Measurements from ENCODE around the gene MGAT4A. TPM values are rescaled to one million over a fixed set of nuclear protein-coding genes. Genes with fewer than 3 reads are reported as not detected.

MGAT4A gene
- total and polyA plus RNA-seq, 10 of the 15 experiments (the other 5 are each of a cell fraction or from before 2014, with no cell fraction given): 4.3 to 23.4 (median 13.6) TPM

DNA sequence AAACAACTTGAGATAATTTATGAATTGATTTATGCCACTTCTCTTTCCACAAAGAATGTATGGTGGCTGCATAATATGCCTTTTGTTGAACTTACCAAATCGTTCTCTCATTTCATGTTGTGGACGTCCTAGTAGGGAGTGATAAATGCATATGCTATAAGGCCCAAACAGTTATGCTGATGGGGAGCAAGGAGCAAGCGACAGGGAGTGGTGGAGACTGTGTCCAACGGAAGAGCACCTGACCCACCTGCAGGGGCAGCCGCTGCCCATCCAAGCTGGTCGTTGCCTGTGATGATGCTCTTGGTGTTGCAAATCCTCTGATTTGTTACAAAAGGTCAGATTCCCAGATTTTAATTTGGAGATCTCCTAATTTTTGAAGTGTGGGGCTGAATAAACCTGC is 31.0 kb upstream of the MGAT4A start:
- ChIA-PET RAD21 (ENCODE audit: unreplicated experiment) (interaction anchor here (0.6 to 1.3 kb wide), 2 partner anchors 113 to 303 kb away, joined by 3 to 4 read pairs; no protein-coding TSS in a partner anchor), SMC1A (ENCODE audit: uncharacterized antibody, unreplicated experiment) (no interaction called here), CTCF (no interaction called here), POLR2A (no interaction called here)
- Histone ChIP-seq H3K27me3 (replicated peaks in 1 of 2; ENCODE audit: control insufficient read depth in 2 of 2, insufficient read depth in 2 of 2, low read length in 1 of 2) (no peaks in the 10 kb centered on the region), H3K36me3 (ENCODE audit: control insufficient read depth in 2 of 2, insufficient read depth in 2 of 2, low read length in 1 of 2) (no peaks in the 10 kb centered on the region), H2AFZ (ENCODE audit: control insufficient read depth, low read depth, low read length) (no peak overlapping the region), H3K9ac (ENCODE audit: control insufficient read depth, insufficient read depth, low read length) (no peak overlapping the region), H4K20me1 (ENCODE audit: control insufficient read depth, insufficient read depth) (no peaks in the 10 kb centered on the region), H3K9me3 (replicated peaks; ENCODE audit: control insufficient read depth, insufficient read depth, low read length) (no peaks in the 10 kb centered on the region), H3K79me2 (ENCODE audit: control insufficient read depth, insufficient read depth, low read length) (no peaks in the 10 kb centered on the region), H3K4me2 (ENCODE audit: control insufficient read depth, insufficient read depth) (no peak overlapping the region), H3K4me1 (ENCODE audit: control insufficient read depth, insufficient read depth, low read length) (peaks cover 58% of the 10 kb centered on the region), H3K27ac (ENCODE audit: control insufficient read depth, insufficient read depth) (no peak overlapping the region), H3K4me3 (no peak overlapping the region)
- 59% methylated on average over 6 of the region's 6 CpGs for whole genome bisulfite sequencing (ENCODE audit: insufficient coverage, insufficient replicate concordance, low lambda C conversion rate, missing lambda C conversion rate)
- no peak for DNase-seq (ENCODE audit: low read depth, low spot score)
- FAIRE-seq: no peak
- no peak for ATAC-seq
- intact Hi-C loops (cut with micrococcal nuclease; ENCODE audit: unreplicated experiment) (no loop called here), in situ Hi-C loops (cut with MboI) (no loop called here)
- BruUV-seq (replicated peaks): no TSS peak
- no peak for TF ChIP-seq ZNF622 (IDR thresholded peaks at IDR 0.05)
- no peak for TF ChIP-seq NR2F1 (conservative IDR thresholded peaks at IDR 0.05)
- TF ChIP-seq, protein P1, sequence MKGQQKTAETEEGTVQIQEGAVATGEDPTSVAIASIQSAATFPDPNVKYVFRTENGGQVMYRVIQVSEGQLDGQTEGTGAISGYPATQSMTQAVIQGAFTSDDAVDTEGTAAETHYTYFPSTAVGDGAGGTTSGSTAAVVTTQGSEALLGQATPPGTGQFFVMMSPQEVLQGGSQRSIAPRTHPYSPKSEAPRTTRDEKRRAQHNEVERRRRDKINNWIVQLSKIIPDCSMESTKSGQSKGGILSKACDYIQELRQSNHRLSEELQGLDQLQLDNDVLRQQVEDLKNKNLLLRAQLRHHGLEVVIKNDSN (IDR thresholded peaks at IDR 0.05; ENCODE audit: borderline replicate concordance, extremely low read length, insufficient read depth, low read depth, low read length): no peak
- TF ChIP-seq JUND (IDR thresholded peaks at IDR 0.05; ENCODE audit: low read depth, low read length): no peak
- TF ChIP-seq, protein P2, sequence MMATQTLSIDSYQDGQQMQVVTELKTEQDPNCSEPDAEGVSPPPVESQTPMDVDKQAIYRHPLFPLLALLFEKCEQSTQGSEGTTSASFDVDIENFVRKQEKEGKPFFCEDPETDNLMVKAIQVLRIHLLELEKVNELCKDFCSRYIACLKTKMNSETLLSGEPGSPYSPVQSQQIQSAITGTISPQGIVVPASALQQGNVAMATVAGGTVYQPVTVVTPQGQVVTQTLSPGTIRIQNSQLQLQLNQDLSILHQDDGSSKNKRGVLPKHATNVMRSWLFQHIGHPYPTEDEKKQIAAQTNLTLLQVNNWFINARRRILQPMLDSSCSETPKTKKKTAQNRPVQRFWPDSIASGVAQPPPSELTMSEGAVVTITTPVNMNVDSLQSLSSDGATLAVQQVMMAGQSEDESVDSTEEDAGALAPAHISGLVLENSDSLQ (IDR thresholded peaks at IDR 0.05): no peak
- TF ChIP-seq RB1 (IDR thresholded peaks at IDR 0.05; ENCODE audit: borderline replicate concordance): no peak
- TF ChIP-seq, protein P3, sequence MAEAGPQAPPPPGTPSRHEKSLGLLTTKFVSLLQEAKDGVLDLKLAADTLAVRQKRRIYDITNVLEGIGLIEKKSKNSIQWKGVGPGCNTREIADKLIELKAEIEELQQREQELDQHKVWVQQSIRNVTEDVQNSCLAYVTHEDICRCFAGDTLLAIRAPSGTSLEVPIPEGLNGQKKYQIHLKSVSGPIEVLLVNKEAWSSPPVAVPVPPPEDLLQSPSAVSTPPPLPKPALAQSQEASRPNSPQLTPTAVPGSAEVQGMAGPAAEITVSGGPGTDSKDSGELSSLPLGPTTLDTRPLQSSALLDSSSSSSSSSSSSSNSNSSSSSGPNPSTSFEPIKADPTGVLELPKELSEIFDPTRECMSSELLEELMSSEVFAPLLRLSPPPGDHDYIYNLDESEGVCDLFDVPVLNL (IDR thresholded peaks at IDR 0.05; ENCODE audit: low read depth, low read length): no peak
- TF ChIP-seq SPI1 (IDR thresholded peaks at IDR 0.05; ENCODE audit: borderline replicate concordance, insufficient read depth, low read depth, low read length): no peak
- TF ChIP-seq NFIC (IDR thresholded peaks at IDR 0.05; ENCODE audit: low read depth, low read length): no peak
- TF ChIP-seq POLR2AphosphoS5 (IDR thresholded peaks at IDR 0.05; ENCODE audit: low read length): no peak
- TF ChIP-seq, protein P4, sequence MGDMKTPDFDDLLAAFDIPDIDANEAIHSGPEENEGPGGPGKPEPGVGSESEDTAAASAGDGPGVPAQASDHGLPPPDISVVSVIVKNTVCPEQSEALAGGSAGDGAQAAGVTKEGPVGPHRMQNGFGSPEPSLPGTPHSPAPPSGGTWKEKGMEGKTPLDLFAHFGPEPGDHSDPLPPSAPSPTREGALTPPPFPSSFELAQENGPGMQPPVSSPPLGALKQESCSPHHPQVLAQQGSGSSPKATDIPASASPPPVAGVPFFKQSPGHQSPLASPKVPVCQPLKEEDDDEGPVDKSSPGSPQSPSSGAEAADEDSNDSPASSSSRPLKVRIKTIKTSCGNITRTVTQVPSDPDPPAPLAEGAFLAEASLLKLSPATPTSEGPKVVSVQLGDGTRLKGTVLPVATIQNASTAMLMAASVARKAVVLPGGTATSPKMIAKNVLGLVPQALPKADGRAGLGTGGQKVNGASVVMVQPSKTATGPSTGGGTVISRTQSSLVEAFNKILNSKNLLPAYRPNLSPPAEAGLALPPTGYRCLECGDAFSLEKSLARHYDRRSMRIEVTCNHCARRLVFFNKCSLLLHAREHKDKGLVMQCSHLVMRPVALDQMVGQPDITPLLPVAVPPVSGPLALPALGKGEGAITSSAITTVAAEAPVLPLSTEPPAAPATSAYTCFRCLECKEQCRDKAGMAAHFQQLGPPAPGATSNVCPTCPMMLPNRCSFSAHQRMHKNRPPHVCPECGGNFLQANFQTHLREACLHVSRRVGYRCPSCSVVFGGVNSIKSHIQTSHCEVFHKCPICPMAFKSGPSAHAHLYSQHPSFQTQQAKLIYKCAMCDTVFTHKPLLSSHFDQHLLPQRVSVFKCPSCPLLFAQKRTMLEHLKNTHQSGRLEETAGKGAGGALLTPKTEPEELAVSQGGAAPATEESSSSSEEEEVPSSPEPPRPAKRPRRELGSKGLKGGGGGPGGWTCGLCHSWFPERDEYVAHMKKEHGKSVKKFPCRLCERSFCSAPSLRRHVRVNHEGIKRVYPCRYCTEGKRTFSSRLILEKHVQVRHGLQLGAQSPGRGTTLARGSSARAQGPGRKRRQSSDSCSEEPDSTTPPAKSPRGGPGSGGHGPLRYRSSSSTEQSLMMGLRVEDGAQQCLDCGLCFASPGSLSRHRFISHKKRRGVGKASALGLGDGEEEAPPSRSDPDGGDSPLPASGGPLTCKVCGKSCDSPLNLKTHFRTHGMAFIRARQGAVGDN (IDR thresholded peaks at IDR 0.05): no peak
- TF ChIP-seq NRF1 (conservative IDR thresholded peaks at IDR 0.05; ENCODE audit: low read depth, low read length): no peak
- TF ChIP-seq, protein P5, sequence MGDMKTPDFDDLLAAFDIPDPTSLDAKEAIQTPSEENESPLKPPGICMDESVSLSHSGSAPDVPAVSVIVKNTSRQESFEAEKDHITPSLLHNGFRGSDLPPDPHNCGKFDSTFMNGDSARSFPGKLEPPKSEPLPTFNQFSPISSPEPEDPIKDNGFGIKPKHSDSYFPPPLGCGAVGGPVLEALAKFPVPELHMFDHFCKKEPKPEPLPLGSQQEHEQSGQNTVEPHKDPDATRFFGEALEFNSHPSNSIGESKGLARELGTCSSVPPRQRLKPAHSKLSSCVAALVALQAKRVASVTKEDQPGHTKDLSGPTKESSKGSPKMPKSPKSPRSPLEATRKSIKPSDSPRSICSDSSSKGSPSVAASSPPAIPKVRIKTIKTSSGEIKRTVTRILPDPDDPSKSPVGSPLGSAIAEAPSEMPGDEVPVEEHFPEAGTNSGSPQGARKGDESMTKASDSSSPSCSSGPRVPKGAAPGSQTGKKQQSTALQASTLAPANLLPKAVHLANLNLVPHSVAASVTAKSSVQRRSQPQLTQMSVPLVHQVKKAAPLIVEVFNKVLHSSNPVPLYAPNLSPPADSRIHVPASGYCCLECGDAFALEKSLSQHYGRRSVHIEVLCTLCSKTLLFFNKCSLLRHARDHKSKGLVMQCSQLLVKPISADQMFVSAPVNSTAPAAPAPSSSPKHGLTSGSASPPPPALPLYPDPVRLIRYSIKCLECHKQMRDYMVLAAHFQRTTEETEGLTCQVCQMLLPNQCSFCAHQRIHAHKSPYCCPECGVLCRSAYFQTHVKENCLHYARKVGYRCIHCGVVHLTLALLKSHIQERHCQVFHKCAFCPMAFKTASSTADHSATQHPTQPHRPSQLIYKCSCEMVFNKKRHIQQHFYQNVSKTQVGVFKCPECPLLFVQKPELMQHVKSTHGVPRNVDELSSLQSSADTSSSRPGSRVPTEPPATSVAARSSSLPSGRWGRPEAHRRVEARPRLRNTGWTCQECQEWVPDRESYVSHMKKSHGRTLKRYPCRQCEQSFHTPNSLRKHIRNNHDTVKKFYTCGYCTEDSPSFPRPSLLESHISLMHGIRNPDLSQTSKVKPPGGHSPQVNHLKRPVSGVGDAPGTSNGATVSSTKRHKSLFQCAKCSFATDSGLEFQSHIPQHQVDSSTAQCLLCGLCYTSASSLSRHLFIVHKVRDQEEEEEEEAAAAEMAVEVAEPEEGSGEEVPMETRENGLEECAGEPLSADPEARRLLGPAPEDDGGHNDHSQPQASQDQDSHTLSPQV (IDR thresholded peaks at IDR 0.05): no peak

Measured in GM12878 (cell line).